ENCODE data around the gene TBCD.

DNA sequence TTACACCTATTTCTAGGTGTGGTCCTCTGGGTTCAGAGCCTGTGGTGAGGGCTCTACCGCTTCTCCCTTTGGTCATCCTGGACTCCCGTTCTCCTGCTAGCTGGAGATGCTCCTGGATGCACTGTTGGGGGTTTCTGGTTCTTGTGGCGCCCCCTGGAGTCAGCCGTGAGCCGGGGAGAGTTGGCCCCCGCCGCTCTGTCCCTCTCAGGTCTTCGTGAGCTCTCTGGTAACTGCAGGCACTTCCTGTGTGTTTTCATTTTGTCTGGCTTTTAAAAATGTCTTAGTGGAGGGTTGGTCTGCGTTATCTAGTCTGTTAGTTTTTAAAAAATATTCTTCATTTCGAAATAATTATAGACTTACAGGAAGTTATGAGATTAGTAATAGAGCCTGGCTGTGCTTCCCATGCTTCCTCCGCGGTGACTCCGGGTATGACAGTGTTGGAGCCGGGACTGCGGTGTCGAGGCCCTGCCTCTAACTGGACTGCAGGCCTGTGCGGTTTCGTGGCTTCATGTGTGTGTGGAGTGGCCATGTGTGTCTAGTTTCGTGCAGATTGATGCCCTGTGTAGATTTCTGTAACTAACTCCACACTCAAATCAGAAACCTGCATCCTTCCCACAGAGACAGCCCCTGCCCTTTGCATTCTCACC is 166.0 kb downstream of the TBCD start:
- TF ChIP-seq POLR2A (IDR thresholded peaks at IDR 0.05; ENCODE audit: extremely low read depth, insufficient read length) (no peak), MYC (IDR thresholded peaks at IDR 0.05; ENCODE audit: low read depth, low read length) (no peak)
- TF ChIP-seq, protein P1, sequence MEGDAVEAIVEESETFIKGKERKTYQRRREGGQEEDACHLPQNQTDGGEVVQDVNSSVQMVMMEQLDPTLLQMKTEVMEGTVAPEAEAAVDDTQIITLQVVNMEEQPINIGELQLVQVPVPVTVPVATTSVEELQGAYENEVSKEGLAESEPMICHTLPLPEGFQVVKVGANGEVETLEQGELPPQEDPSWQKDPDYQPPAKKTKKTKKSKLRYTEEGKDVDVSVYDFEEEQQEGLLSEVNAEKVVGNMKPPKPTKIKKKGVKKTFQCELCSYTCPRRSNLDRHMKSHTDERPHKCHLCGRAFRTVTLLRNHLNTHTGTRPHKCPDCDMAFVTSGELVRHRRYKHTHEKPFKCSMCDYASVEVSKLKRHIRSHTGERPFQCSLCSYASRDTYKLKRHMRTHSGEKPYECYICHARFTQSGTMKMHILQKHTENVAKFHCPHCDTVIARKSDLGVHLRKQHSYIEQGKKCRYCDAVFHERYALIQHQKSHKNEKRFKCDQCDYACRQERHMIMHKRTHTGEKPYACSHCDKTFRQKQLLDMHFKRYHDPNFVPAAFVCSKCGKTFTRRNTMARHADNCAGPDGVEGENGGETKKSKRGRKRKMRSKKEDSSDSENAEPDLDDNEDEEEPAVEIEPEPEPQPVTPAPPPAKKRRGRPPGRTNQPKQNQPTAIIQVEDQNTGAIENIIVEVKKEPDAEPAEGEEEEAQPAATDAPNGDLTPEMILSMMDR (IDR thresholded peaks at IDR 0.05; ENCODE audit: low read depth, low read length) = peak; percentile 48
- TF ChIP-seq, protein P2, sequence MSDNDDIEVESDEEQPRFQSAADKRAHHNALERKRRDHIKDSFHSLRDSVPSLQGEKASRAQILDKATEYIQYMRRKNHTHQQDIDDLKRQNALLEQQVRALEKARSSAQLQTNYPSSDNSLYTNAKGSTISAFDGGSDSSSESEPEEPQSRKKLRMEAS (IDR thresholded peaks at IDR 0.05; ENCODE audit: low read depth, low read length) = no peak

Measured in NB4 (cell line).